Thyroid gland (tissue), 4 donors: Measurements from ENCODE around the gene BACH2.

Experiments used
- CTCF ChIP-seq, 6 experiments: fragments of 200-600 bp in 3 of 6; fragments of 450-650 bp in 3 of 6; sonication (generic) in 3 of 6; IDR thresholded peaks; one replicate each; pipeline ENCODE4 v1.5.1; 2016 to 2019; ENCODE audit warnings: antibody characterized with exemption in 6 of 6, mild to moderate bottlenecking in 2 of 6, inconsistent platforms in 1 of 6, moderate library complexity in 1 of 6
- POLR2A ChIP-seq, 2 donors: fragments of 450-650 bp; IDR thresholded peaks; one replicate each; pipeline ENCODE4 v1.6.1; 2017; ENCODE audit warnings: antibody characterized with exemption in 2 of 2, mild to moderate bottlenecking in 2 of 2, moderate library complexity in 1 of 2

- TF ChIP-seq CTCF (IDR thresholded peaks at IDR 0.05) (peak; percentile 11 to 66 (median 40)), POLR2A (IDR thresholded peaks at IDR 0.05) (no peak)
Measured at GRCh38 chr6:89970609-89971337, 325.9 kb downstream of the BACH2 start.
